Caco-2 (cell line): ENCODE results near the gene CPM. TPM values are rescaled to one million over a fixed set of nuclear protein-coding genes. Genes with fewer than 3 reads are reported as not detected.

Source experiments
- BruUV-seq: library from RNA; stranded (reverse); fragments of 400-500 nt; replicated peaks from 2 replicates; lab custom pipeline; 2021; lab: Mats Ljungman, UMichigan
- CTCF ChIA-PET: fragments of 300-600 bp; sonication (Branson Sonifier 250); formaldehyde crosslinking; loops from one replicate; lab custom pipeline; 2022; ENCODE audit warnings: antibody characterized with exemption; lab: Charles Lee
- POLR2A ChIA-PET: fragments of 300-600 bp; sonication (Branson Sonifier 250); formaldehyde crosslinking; loops from one replicate; lab custom pipeline; 2022; ENCODE audit warnings: antibody characterized with exemption; lab: Charles Lee
- DNase-seq, 2 experiments: peaks; one replicate each; pipeline versions ENCODE4 v3.0.0 to v3.0.0-alpha.2; 2020 to 2022
- H3K27me3 ChIP-seq: replicated peaks from 2 replicates; pipeline ENCODE4 v1.6.0; 2011; ENCODE audit warnings: low read length; ENCODE audit not compliant: control insufficient read depth, insufficient read depth
- H3K36me3 ChIP-seq: 2 replicates; pipeline ENCODE4 v1.5.1; 2011; ENCODE audit warnings: low read length; ENCODE audit not compliant: control insufficient read depth, insufficient read depth
- H3K4me1 ChIP-seq: fragments of 250-450 bp; sonication (Bioruptor Pico); 2 replicates; pipeline ENCODE4 v1.5.1; 2020; ENCODE audit warnings: mild to moderate bottlenecking
- H3K4me3 ChIP-seq: 2 replicates; pipeline ENCODE4 v1.5.1; 2011; ENCODE audit warnings: low read depth, mild to moderate bottlenecking, control low read depth, low read length
- H3K9me3 ChIP-seq: fragments of 250-450 bp; sonication (Bioruptor Pico); 2 replicates; pipeline ENCODE4 v1.5.1; 2020; ENCODE audit warnings: mild to moderate bottlenecking, moderate library complexity
- H3K27ac Mint-ChIP-seq: one replicate; pipeline ENCODE4 v1.8.0; 2022; ENCODE audit warnings: mixed read lengths; ENCODE audit not compliant: unreplicated experiment
- H3K27me3 Mint-ChIP-seq: one replicate; pipeline ENCODE4 v1.8.0; 2022; ENCODE audit warnings: mixed read lengths; ENCODE audit not compliant: insufficient read depth, unreplicated experiment
- H3K36me3 Mint-ChIP-seq: one replicate; pipeline ENCODE4 v1.8.0; 2022; ENCODE audit warnings: mild to moderate bottlenecking, mixed read lengths; ENCODE audit not compliant: insufficient read depth, unreplicated experiment
- H3K4me1 Mint-ChIP-seq: one replicate; pipeline ENCODE4 v1.8.0; 2022; ENCODE audit warnings: low read depth, mixed read lengths; ENCODE audit not compliant: unreplicated experiment
- H3K4me3 Mint-ChIP-seq: one replicate; pipeline ENCODE4 v1.8.0; 2022; ENCODE audit warnings: mild to moderate bottlenecking, moderate library complexity, mixed read lengths; ENCODE audit not compliant: unreplicated experiment
- H3K9me3 Mint-ChIP-seq: one replicate; pipeline ENCODE4 v1.8.0; 2022; ENCODE audit warnings: mixed read lengths; ENCODE audit not compliant: unreplicated experiment
- intact Hi-C: fragments of 100-400 bp; cut with micrococcal nuclease; formaldehyde crosslinking; loops from one replicate; pipeline ENCODE4 v1.10.0; 2022; ENCODE audit not compliant: unreplicated experiment
- total RNA-seq: library from RNA; stranded (reverse); gene quantifications from 2 replicates; pipeline ENCODE4 v1.2.3, GENCODE V29; 2022
- TF ChIP-seq, protein P1 (sequence below), 2 experiments: fragments of 200-600 bp in 1 of 2; IDR thresholded peaks; 1 replicate in 1 of 2; 2 replicates in 1 of 2; pipeline versions ENCODE4 v1.5.1 to v1.8.0; 2011 to 2022; ENCODE audit warnings: antibody characterized with exemption in 1 of 2, control low read depth in 1 of 2, inconsistent platforms in 1 of 2, low read depth in 1 of 2, low read length in 1 of 2, mild to moderate bottlenecking in 1 of 2, moderate library complexity in 1 of 2; ENCODE audit not compliant: insufficient read depth in 1 of 2, severe bottlenecking in 1 of 2, unreplicated experiment in 1 of 2

The CPM gene
- total RNA-seq, 1 experiment from 2014 or later, result 8.2 TPM

DNA sequence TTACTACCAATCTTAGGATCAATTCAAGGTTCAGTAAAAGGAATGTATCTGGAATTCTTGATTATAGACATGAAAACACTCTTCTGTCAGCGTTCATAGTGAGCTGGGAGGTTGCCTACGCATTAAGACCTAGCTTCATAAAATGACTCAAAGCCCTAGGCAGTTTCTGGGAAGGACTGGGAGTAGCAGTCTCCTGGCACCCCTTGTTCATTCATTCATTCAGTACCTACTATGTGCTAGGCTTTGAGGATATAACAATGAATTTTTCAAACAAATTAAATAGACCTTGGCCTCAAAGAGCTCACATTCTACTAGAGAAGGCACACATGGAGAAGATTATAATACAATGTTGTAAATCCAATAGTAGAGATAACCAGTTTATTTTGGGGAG is 78.9 kb downstream of the CPM start:
- no peaks in the 10 kb centered on the region for H3K27me3 ChIP-seq
- CTCF ChIA-PET, result no interaction called here
- Mint-ChIP-seq H3K4me3 (no peak overlapping the region), H3K27me3 (no peaks in the 10 kb centered on the region), H3K27ac (no peak overlapping the region), H3K9me3 (no peaks in the 10 kb centered on the region), H3K36me3 (no peaks in the 10 kb centered on the region), H3K4me1 (no peaks in the 10 kb centered on the region)
- BruUV-seq, result no TSS peak
- POLR2A ChIA-PET, result no interaction called here
- no peaks in the 10 kb centered on the region for H3K36me3 ChIP-seq
- intact Hi-C loops, result no loop called here
- H3K4me3 ChIP-seq, result no peak overlapping the region
- TF ChIP-seq, protein P1, sequence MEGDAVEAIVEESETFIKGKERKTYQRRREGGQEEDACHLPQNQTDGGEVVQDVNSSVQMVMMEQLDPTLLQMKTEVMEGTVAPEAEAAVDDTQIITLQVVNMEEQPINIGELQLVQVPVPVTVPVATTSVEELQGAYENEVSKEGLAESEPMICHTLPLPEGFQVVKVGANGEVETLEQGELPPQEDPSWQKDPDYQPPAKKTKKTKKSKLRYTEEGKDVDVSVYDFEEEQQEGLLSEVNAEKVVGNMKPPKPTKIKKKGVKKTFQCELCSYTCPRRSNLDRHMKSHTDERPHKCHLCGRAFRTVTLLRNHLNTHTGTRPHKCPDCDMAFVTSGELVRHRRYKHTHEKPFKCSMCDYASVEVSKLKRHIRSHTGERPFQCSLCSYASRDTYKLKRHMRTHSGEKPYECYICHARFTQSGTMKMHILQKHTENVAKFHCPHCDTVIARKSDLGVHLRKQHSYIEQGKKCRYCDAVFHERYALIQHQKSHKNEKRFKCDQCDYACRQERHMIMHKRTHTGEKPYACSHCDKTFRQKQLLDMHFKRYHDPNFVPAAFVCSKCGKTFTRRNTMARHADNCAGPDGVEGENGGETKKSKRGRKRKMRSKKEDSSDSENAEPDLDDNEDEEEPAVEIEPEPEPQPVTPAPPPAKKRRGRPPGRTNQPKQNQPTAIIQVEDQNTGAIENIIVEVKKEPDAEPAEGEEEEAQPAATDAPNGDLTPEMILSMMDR (IDR thresholded peaks at IDR 0.05; ENCODE audit: insufficient read depth in 1 of 2, low read depth in 1 of 2, low read length in 1 of 2, severe bottlenecking in 1 of 2, unreplicated experiment in 1 of 2), result no peak
- no peak for DNase-seq
- H3K4me1 ChIP-seq, result no peaks in the 10 kb centered on the region
- H3K9me3 ChIP-seq, result no peaks in the 10 kb centered on the region

DNA sequence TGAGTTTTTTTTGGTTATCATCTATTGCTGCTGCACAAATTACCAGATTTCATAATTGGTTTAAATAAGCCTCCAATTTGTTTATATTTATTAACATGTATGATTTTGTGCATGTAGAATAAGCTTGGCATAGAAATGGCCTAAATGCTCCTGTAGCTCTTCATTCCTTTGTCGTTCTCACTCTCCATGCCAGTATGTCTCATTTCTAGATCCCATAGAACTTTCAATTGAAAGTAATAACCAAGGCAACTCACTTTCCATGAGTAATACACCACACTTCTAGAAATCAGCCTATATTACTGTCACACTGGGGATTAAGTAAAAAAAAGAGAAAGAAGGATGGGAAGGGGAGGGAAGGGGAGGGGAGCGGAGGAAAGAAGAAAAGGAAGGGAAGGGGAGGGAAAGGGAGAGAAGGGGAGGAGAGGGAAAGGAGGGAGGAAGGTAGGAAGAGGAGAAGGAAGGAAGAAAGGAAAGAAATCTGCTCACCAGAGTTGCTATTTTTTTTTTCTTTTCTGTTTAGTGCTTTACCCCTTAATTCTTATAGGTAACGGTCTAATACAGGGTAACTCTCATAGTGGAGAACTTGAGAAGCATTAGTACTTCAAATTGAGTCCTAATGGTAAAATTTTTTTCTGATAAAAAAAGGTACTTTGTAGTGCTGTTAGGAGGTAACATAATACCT is 79.4 kb downstream of the CPM start:
- H3K36me3 ChIP-seq, result no peaks in the 10 kb centered on the region
- no peak overlapping the region for H3K4me3 Mint-ChIP-seq
- no peaks in the 10 kb centered on the region for H3K4me1 Mint-ChIP-seq
- intact Hi-C loops, result no loop called here
- POLR2A ChIA-PET, result no interaction called here
- no peaks in the 10 kb centered on the region for H3K27me3 ChIP-seq
- H3K27me3 Mint-ChIP-seq, result no peaks in the 10 kb centered on the region
- no peak for DNase-seq
- TF ChIP-seq, protein P1 (IDR thresholded peaks at IDR 0.05; ENCODE audit: insufficient read depth in 1 of 2, low read depth in 1 of 2, low read length in 1 of 2, severe bottlenecking in 1 of 2, unreplicated experiment in 1 of 2), result no peak
- no peaks in the 10 kb centered on the region for H3K36me3 Mint-ChIP-seq
- H3K9me3 ChIP-seq, result no peaks in the 10 kb centered on the region
- no peak overlapping the region for H3K4me3 ChIP-seq
- H3K4me1 ChIP-seq, result no peaks in the 10 kb centered on the region
- H3K9me3 Mint-ChIP-seq, result no peaks in the 10 kb centered on the region
- BruUV-seq, result no TSS peak
- CTCF ChIA-PET, result no interaction called here
- H3K27ac Mint-ChIP-seq, result no peak overlapping the region

DNA sequence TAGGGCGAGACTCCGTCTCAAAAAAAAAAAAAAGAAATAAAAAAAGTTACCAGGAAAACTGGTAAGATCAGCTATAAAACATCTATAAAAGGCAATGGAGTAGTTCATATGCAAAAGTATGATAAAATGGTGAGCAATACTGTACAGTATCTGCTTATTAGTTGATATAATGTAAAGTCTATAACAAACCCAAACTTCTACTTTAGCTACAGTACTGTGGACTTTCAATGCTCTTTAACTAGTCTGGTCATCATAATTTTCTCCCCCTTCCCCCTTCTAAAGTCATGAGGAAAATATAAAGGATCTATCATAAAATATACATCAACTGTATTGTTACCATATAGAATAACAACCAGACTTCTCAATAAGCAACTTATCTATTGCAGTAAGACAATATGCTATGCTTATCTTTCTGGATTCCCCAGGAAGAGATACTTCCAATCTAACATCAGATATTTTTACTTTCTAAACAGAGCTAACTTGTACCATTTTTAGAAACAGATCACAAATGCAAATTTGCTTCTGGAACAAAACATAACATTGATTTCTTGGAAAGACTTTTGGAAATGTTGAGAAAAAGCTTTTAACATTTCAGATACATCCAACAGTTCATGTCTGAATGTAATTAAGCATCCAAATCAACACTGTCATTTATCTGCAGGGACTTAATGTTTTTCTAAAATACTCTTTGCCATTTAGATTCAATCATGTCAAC is 81.2 kb downstream of the CPM start:
- Mint-ChIP-seq H3K4me1 (no peaks in the 10 kb centered on the region), H3K4me3 (no peak overlapping the region), H3K9me3 (no peaks in the 10 kb centered on the region), H3K27ac (no peak overlapping the region), H3K36me3 (no peaks in the 10 kb centered on the region), H3K27me3 (no peaks in the 10 kb centered on the region)
- POLR2A ChIA-PET, result no interaction called here
- no TSS peak for BruUV-seq
- CTCF ChIA-PET, result no interaction called here
- no peak for DNase-seq
- Histone ChIP-seq H3K36me3 (no peaks in the 10 kb centered on the region), H3K9me3 (no peaks in the 10 kb centered on the region), H3K4me1 (no peaks in the 10 kb centered on the region), H3K4me3 (no peak overlapping the region), H3K27me3 (no peaks in the 10 kb centered on the region)
- TF ChIP-seq, protein P1 (IDR thresholded peaks at IDR 0.05; ENCODE audit: insufficient read depth in 1 of 2, low read depth in 1 of 2, low read length in 1 of 2, severe bottlenecking in 1 of 2, unreplicated experiment in 1 of 2), result no peak
- intact Hi-C loops, result no loop called here
